Breast epithelium (tissue), 3 donors: ENCODE data around the gene TCERG1L.

Source experiments
- CTCF ChIP-seq, 3 donors: fragments of 450-650 bp; IDR thresholded peaks; one replicate each; pipeline ENCODE4 v1.5.1; 2016 to 2017; ENCODE audit warnings: antibody characterized with exemption in 3 of 3, mild to moderate bottlenecking in 3 of 3, moderate library complexity in 3 of 3
- POLR2A ChIP-seq: fragments of 450-650 bp; IDR thresholded peaks from one replicate; pipeline ENCODE4 v1.6.1; 2016; ENCODE audit warnings: antibody characterized with exemption, mild to moderate bottlenecking, moderate library complexity

GRCh38 chr10:131269776-131270460, 41.6 kb downstream of the TCERG1L start:
- TF ChIP-seq CTCF (IDR thresholded peaks at IDR 0.05), result no peak
- TF ChIP-seq POLR2A, result no peak
